Measurements from ENCODE around the gene PANK4.

GRCh38 chr1:2483970-2484369 lies 42.4 kb downstream of the PANK4 start:
- TF ChIP-seq, protein P1, sequence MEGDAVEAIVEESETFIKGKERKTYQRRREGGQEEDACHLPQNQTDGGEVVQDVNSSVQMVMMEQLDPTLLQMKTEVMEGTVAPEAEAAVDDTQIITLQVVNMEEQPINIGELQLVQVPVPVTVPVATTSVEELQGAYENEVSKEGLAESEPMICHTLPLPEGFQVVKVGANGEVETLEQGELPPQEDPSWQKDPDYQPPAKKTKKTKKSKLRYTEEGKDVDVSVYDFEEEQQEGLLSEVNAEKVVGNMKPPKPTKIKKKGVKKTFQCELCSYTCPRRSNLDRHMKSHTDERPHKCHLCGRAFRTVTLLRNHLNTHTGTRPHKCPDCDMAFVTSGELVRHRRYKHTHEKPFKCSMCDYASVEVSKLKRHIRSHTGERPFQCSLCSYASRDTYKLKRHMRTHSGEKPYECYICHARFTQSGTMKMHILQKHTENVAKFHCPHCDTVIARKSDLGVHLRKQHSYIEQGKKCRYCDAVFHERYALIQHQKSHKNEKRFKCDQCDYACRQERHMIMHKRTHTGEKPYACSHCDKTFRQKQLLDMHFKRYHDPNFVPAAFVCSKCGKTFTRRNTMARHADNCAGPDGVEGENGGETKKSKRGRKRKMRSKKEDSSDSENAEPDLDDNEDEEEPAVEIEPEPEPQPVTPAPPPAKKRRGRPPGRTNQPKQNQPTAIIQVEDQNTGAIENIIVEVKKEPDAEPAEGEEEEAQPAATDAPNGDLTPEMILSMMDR (IDR thresholded peaks at IDR 0.05; ENCODE audit: low read length): no peak
- TF ChIP-seq EZH2 (optimal IDR thresholded peaks at IDR 0.05; ENCODE audit: low read depth, low read length) (no peak), EZH2phosphoT487 (IDR thresholded peaks at IDR 0.05; ENCODE audit: low read length) (no peak)

Measured in MM.1S (cell line).